ENCODE data around the gene ELK4. TPM values are rescaled to one million over a fixed set of nuclear protein-coding genes. Genes with fewer than 3 reads are reported as not detected.

ELK4 gene
- total RNA-seq, 1 donor from 2014 or later, result 50.4 TPM

- Mint-ChIP-seq H3K4me1 (ENCODE audit: unreplicated experiment) (peaks cover 5% of the 10 kb centered on the region), H3K27ac (ENCODE audit: unreplicated experiment) (no peak overlapping the region), H3K4me3 (ENCODE audit: unreplicated experiment) (no peak overlapping the region), H3K27me3 (ENCODE audit: unreplicated experiment) (peaks cover 72% of the 10 kb centered on the region), H3K9me3 (ENCODE audit: unreplicated experiment) (no peaks in the 10 kb centered on the region), H3K36me3 (ENCODE audit: unreplicated experiment) (no peaks in the 10 kb centered on the region)
- no peak for TF ChIP-seq CTCF (IDR thresholded peaks at IDR 0.05)
- no peak for DNase-seq (ENCODE audit: extremely low spot score, unreplicated experiment)
Observed at GRCh38 chr1:205570796-205571537, 60.8 kb downstream of the ELK4 start.

- H3K4me1 Mint-ChIP-seq (ENCODE audit: unreplicated experiment), result peaks cover 5% of the 10 kb centered on the region
- DNase-seq (ENCODE audit: extremely low spot score, unreplicated experiment), result no peak
- H3K36me3 Mint-ChIP-seq (ENCODE audit: unreplicated experiment), result no peaks in the 10 kb centered on the region
- H3K27ac Mint-ChIP-seq (ENCODE audit: unreplicated experiment), result no peak overlapping the region
- H3K9me3 Mint-ChIP-seq (ENCODE audit: unreplicated experiment), result no peaks in the 10 kb centered on the region
- H3K4me3 Mint-ChIP-seq (ENCODE audit: unreplicated experiment), result no peak overlapping the region
- no peak for TF ChIP-seq CTCF (IDR thresholded peaks at IDR 0.05)
- peaks cover 78% of the 10 kb centered on the region for H3K27me3 Mint-ChIP-seq (ENCODE audit: unreplicated experiment)
Observed at GRCh38 chr1:205570173-205570501, 61.7 kb downstream of the ELK4 start.

- peak overlapping the region; percentile 47 for H3K4me3 Mint-ChIP-seq (ENCODE audit: unreplicated experiment)
- no peaks in the 10 kb centered on the region for H3K9me3 Mint-ChIP-seq (ENCODE audit: unreplicated experiment)
- no peak for DNase-seq (ENCODE audit: extremely low spot score, unreplicated experiment)
- H3K36me3 Mint-ChIP-seq (ENCODE audit: unreplicated experiment), result no peaks in the 10 kb centered on the region
- H3K4me1 Mint-ChIP-seq (ENCODE audit: unreplicated experiment), result peaks cover 5% of the 10 kb centered on the region
- TF ChIP-seq CTCF (IDR thresholded peaks at IDR 0.05), result no peak
- no peak overlapping the region for H3K27ac Mint-ChIP-seq (ENCODE audit: unreplicated experiment)
- peaks cover 79% of the 10 kb centered on the region for H3K27me3 Mint-ChIP-seq (ENCODE audit: unreplicated experiment)
Observed at GRCh38 chr1:205569411-205570172, 62.2 kb downstream of the ELK4 start.

GRCh38 chr1:205568469-205569361 lies 63.1 kb downstream of the ELK4 start:
- Mint-ChIP-seq H3K9me3 (ENCODE audit: unreplicated experiment) (no peaks in the 10 kb centered on the region), H3K4me1 (ENCODE audit: unreplicated experiment) (peaks cover 5% of the 10 kb centered on the region), H3K4me3 (ENCODE audit: unreplicated experiment) (peak overlapping the region; percentile 53), H3K27ac (ENCODE audit: unreplicated experiment) (no peak overlapping the region), H3K27me3 (ENCODE audit: unreplicated experiment) (peaks cover 80% of the 10 kb centered on the region), H3K36me3 (ENCODE audit: unreplicated experiment) (no peaks in the 10 kb centered on the region)
- TF ChIP-seq CTCF (IDR thresholded peaks at IDR 0.05), result no peak
- no peak for DNase-seq (ENCODE audit: extremely low spot score, unreplicated experiment)
